ENCODE measurements around the gene CAMTA1.

CAMTA1 gene

GRCh38 chr1:6975331-6976043 lies 190.2 kb downstream of the CAMTA1 start:
- no peak for TF ChIP-seq CTCF (conservative IDR thresholded peaks at IDR 0.05; ENCODE audit: low read depth, low read length)

GRCh38 chr1:6976044-6976375 lies 190.8 kb downstream of the CAMTA1 start:
- no peak for TF ChIP-seq CTCF (conservative IDR thresholded peaks at IDR 0.05; ENCODE audit: low read depth, low read length)
- no peak for DNase-seq (ENCODE audit: low read depth)

More at GRCh38 chr1:6975331-6976043, 190.2 kb downstream of the CAMTA1 start:
- no peak overlapping the region for H3K4me3 ChIP-seq (ENCODE audit: low read depth, low read length)
- no peak for DNase-seq (ENCODE audit: low read depth)

GRCh38 chr1:6979003-6979613 lies 193.9 kb downstream of the CAMTA1 start:
- no peak for DNase-seq (ENCODE audit: low read depth)
- TF ChIP-seq CTCF (conservative IDR thresholded peaks at IDR 0.05; ENCODE audit: low read depth, low read length): no peak
- no peak overlapping the region for H3K4me3 ChIP-seq (ENCODE audit: low read depth, low read length)

More at GRCh38 chr1:6976044-6976375, 190.8 kb downstream of the CAMTA1 start:
- H3K4me3 ChIP-seq (ENCODE audit: low read depth, low read length): no peak overlapping the region

- no peak for TF ChIP-seq CTCF (conservative IDR thresholded peaks at IDR 0.05; ENCODE audit: low read depth, low read length)
- no peak overlapping the region for H3K4me3 ChIP-seq (ENCODE audit: low read depth, low read length)
- DNase-seq (ENCODE audit: low read depth): no peak
Observed at GRCh38 chr1:6981595-6981994, 196.3 kb downstream of the CAMTA1 start.

GRCh38 chr1:6982443-6982842 lies 197.2 kb downstream of the CAMTA1 start:
- no peak overlapping the region for H3K4me3 ChIP-seq (ENCODE audit: low read depth, low read length)
- no peak for DNase-seq (ENCODE audit: low read depth)
- no peak for TF ChIP-seq CTCF (conservative IDR thresholded peaks at IDR 0.05; ENCODE audit: low read depth, low read length)

- no peak for DNase-seq (ENCODE audit: low read depth)
- no peak overlapping the region for H3K4me3 ChIP-seq (ENCODE audit: low read depth, low read length)
- no peak for TF ChIP-seq CTCF (conservative IDR thresholded peaks at IDR 0.05; ENCODE audit: low read depth, low read length)
Observed at GRCh38 chr1:6982860-6983259, 197.6 kb downstream of the CAMTA1 start.

GRCh38 chr1:6984536-6984935 lies 199.3 kb downstream of the CAMTA1 start:
- TF ChIP-seq CTCF (conservative IDR thresholded peaks at IDR 0.05; ENCODE audit: low read depth, low read length): no peak
- DNase-seq (ENCODE audit: low read depth): no peak
- no peak overlapping the region for H3K4me3 ChIP-seq (ENCODE audit: low read depth, low read length)

Measured in choroid plexus epithelial cell (primary cell).